D341Med (cell line): ENCODE results near the gene MGAT3.
"Not testable (repeated sequence)": the region's sequence is repeated elsewhere in the genome, so short reads cannot be mapped to it uniquely, and the experiment has no call there.

Experiments
- DNase-seq: peaks from one replicate; pipeline ENCODE4 v3.0.0; 2012; ENCODE audit warnings: low spot score

The MGAT3 gene

GRCh38 chr22:39456522-39457197 is at the start of gene MGAT3:
Gene MGAT3 (plus strand): TSS chr22:39457012. CDS start chr22:39487348, 30,336 bp downstream.
- DNase-seq = peak; percentile 54

DNA sequence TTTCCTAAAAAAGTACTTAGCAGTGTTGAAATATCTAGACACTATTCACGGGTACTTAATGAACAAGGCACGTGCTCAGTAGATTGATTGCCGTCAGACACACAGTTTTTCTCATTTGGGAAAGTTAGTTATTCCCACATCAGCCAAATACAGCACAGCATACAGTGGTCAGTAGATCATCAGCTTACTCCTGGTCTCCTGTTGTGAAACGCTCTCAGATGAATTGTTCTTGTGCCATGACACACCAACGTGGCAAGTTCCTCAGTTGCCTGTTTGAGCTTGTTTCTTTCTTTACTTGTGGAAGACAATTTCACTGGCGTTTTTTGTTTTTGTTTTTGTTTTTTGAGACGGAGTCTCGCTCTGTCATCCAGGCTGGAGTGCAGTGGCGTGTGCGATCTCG is 48.6 kb upstream of the MGAT3 start:
- no peak for DNase-seq

- no peak for DNase-seq
Observed at GRCh38 chr22:39408807-39409206, 48.0 kb upstream of the MGAT3 start.

DNA sequence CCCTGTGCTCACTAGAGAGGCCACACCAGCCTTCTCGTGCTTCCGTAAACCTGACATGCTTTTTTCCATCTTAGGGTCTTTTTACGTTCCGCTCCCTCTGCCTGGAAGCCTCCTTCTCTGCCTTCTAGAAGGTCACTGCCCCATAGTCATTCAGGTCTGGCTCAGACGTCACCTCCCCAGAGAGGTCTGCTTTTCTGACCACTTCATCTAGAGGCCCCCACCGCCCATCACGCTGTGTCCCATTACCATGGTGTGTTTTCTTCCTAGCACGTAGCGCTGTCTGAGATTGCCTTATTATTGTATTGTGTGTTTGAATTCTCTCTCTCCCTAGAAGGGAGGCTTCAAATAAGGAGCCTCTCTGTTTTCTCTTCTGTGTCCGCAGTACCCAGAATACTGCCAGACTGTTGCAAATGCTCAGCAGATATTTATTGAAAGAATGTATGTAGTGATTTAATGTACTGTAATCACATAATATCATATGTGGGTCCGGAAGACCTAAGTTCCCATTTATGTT is 47.2 kb upstream of the MGAT3 start:
- no peak for DNase-seq

GRCh38 chr22:39410264-39410663 is 46.5 kb upstream of the MGAT3 start:
- no peak for DNase-seq

- not testable (repeated sequence) for DNase-seq
Observed at GRCh38 chr22:39411828-39412365, 44.9 kb upstream of the MGAT3 start.

DNA sequence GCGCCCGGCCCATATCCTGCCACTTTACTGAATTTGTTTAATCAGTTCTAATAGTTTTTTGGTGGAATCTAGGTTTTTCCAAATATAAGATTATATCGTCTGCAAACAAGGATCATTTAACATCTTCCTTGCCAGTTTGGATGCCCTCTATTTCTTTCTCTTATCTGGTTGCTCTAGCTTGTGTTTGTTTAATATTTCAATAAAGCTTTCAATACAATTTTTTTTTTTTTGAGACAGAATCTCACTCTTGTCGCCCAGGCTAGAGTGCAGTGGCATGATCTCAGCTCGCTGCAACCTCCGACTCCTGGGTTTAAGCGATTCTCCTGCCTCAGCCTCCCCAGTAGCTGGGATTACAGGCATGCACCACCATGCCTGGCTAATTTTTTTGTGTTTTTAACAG is 43.6 kb upstream of the MGAT3 start:
- DNase-seq = not testable (repeated sequence)

DNA sequence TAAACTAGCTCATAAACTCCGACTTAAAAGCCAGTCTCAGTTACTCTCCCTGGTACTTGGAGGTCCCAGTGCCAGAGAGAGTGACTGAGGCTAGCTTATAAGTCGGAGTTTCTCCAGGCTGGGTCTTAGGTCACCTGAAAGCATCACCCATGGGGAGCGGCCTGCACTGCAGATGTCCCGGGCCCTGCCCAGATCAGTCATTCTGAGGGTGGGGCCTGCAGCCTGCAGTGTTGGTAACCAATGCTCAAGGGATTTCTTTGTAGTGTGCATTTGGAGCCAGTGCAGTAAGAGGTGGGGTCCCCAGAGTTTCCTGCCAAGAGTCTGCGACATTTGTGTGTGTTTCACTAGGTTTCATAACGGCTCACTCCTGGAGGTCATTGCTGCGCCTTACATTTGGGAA is 42.4 kb upstream of the MGAT3 start:
- no peak for DNase-seq

DNA sequence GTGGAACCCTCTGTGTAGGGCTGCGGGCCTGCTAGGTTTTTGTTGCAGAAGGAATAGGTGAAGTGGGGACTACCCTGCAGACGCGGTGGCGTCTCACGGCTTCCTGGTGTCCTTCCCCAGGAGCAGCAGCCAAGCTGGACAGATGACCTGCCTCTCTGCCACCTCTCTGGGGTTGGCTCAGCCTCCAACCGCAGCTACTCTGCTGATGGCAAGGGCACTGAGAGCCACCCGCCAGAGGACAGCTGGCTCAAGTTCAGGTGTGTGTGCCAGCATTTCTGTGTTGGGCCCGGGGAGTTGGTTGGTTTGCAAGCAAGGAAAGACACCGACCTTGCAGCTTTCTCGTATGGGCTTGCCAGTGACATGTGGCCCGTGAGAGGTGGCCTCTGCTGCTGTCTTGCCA is 41.9 kb upstream of the MGAT3 start:
- DNase-seq = no peak

- no peak for DNase-seq
Observed at GRCh38 chr22:39415506-39415905, 41.3 kb upstream of the MGAT3 start.

DNA sequence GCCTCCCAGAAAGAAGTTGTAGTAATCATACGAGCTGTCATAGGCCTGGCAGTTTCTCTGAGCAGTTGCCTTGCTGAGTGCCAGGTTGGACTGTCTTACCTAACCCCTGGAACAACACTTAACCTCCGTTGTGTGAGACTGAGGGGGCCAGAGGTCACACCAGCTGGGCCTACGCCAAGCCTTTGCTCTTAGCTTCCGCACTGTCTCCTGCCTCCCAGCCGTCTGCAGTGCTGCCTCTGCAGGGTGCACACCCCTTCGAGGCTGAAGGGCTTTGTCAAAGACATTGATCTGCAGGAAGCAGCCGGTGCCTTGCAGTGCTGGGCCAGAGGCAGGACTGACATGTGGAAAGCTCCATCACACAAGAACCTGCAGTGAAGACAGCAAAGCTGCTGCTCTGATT is 40.5 kb upstream of the MGAT3 start:
- DNase-seq = no peak

- DNase-seq = no peak
Observed at GRCh38 chr22:39417641-39418040, 39.2 kb upstream of the MGAT3 start.

- no peak for DNase-seq
Observed at GRCh38 chr22:39418696-39419095, 38.1 kb upstream of the MGAT3 start.

GRCh38 chr22:39419096-39419495 is 37.7 kb upstream of the MGAT3 start:
- no peak for DNase-seq

- no peak for DNase-seq
Observed at GRCh38 chr22:39419911-39420310, 36.9 kb upstream of the MGAT3 start.

- no peak for DNase-seq
Observed at GRCh38 chr22:39421691-39422090, 35.1 kb upstream of the MGAT3 start.

- no peak for DNase-seq
Observed at GRCh38 chr22:39422101-39422500, 34.7 kb upstream of the MGAT3 start.

DNA sequence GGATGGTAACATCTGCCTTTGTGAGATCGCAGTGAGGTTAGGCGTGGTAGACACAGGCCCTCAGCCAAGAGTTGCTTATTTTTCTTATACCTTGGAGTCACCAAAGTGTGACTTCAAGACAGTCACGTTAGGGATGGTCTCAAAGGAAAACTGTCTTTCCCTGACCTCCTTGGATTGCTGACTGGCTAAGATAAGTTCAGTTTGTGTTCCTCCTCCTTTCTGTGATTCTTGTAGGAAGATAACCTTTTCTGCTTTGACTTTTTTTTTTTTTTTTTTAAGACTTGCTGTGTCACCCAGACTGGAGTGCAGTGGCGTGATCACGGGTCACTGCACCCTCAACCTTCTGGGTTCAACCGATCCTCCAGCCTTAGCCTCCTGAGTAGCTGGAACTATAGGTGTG is 34.1 kb upstream of the MGAT3 start:
- DNase-seq = no peak

DNA sequence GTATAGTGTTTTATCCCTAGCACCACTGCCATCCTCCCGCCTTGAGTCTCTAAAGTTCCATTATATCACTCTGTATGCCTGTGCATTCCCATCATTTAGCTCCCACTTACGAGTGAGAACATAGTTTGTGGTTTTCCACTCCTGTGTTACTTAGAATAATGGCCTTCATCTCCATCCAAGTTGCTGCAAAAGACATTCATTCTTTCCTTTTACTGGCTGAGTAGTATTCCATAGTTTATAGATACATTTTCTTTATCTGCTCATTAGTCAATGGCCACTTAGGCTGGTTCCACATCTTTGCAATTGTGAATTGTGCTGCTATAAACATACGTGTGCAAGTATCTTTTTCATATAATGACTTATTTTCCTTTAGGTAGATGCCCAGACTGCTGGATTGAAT is 32.8 kb upstream of the MGAT3 start:
- no peak for DNase-seq

DNA sequence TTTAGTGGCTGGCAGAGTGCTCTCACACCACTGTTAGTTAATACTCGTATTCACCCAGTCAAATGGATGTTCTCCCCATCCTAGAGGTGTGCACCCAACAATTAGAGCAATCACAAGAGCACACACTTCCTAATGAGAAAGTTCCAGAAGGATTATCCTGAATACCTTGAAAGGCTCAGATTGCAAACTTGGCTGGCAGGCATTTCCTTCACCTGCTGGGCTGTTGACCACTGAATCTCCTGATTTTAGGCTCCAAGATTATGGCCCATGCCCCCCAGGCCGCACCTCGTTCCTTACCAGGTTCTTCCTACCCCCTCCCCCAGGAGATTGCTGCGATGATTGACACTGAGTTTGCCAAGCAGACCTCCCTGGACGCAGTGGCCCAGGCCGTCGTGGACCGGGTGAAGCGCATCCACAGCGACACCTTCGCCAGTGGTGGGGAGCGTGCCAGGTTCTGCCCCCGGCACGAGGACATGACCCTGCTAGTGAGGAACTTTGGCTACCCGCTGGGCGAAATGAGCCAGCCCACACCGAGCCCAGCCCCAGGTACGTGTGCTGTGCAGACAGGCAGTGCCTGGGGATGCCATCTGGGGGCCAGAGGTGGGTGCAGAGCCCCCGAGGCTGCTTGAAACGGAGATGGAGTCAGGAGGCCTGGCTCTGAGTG is 30.3 kb upstream of the MGAT3 start:
- no peak for DNase-seq

DNA sequence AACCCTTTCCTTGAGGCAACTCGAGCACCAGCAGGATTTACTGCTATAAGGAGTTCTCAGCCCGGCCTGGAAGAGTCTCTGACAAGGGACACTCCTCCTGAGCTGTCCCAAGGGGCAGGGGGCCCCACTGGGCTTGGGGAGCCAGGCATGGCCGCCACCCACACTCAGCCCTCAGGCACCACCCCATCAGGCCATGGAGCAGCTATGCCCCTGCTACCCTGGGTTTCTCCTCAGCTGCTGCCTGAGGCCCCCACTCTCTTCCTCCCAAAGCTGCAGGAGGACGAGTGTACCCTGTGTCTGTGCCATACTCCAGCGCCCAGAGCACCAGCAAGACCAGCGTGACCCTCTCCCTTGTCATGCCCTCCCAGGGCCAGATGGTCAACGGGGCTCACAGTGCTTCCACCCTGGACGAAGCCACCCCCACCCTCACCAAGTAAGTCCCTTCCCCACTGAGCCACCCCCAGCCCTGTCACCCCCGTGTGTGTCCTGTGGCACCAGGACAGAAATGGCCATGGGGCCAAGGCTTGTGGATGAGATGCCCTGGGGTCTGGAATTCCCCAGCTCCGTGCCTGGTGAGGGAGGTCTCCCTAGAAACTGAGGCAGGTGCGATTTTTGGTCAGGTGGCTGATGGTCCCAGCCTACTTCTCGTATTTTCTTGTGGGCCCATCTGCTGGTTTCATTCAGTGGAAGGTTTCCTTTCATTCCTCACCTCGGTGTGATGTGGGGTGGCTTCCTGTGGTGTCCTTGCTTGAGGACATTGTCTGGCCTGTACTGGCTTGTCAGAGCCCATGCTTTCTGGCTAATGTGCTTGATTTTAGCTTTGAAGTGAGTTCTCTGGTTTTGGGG is 28.8 kb upstream of the MGAT3 start:
- no peak for DNase-seq

GRCh38 chr22:39428597-39429071 is 28.2 kb upstream of the MGAT3 start:
- no peak for DNase-seq
